Ishikawa (cell line): Measurements from ENCODE around the gene CLCF1.

Experiments used
- CEBPB ChIP-seq: IDR thresholded peaks from 2 replicates; pipeline ENCODE4 v1.6.1; 2012
- EGR1 ChIP-seq: IDR thresholded peaks from 2 replicates; pipeline ENCODE4 v1.6.1; 2012
- EP300 ChIP-seq: IDR thresholded peaks from 2 replicates; pipeline ENCODE4 v1.6.1; 2012; ENCODE audit warnings: borderline replicate concordance
- FOXM1 ChIP-seq: IDR thresholded peaks from 2 replicates; pipeline ENCODE4 v1.6.1; 2012; ENCODE audit warnings: low read depth, borderline replicate concordance
- RAD21 ChIP-seq: IDR thresholded peaks from 2 replicates; pipeline ENCODE4 v1.6.1; 2012; ENCODE audit warnings: low read depth
- TAF1 ChIP-seq: IDR thresholded peaks from 2 replicates; pipeline ENCODE4 v1.6.1; 2012; ENCODE audit warnings: low read depth, mild to moderate bottlenecking
- TEAD4 ChIP-seq: IDR thresholded peaks from 2 replicates; pipeline ENCODE4 v1.6.1; 2012
- YY1 ChIP-seq: IDR thresholded peaks from 2 replicates; pipeline ENCODE4 v1.6.1; 2012; ENCODE audit warnings: low read depth
- TF ChIP-seq, protein P1 (sequence below): IDR thresholded peaks from 2 replicates; pipeline ENCODE4 v1.6.1; 2012
- TF ChIP-seq, protein P2 (sequence below): IDR thresholded peaks from 2 replicates; pipeline ENCODE4 v1.6.1; 2012; ENCODE audit warnings: low read depth, mild to moderate bottlenecking

DNA sequence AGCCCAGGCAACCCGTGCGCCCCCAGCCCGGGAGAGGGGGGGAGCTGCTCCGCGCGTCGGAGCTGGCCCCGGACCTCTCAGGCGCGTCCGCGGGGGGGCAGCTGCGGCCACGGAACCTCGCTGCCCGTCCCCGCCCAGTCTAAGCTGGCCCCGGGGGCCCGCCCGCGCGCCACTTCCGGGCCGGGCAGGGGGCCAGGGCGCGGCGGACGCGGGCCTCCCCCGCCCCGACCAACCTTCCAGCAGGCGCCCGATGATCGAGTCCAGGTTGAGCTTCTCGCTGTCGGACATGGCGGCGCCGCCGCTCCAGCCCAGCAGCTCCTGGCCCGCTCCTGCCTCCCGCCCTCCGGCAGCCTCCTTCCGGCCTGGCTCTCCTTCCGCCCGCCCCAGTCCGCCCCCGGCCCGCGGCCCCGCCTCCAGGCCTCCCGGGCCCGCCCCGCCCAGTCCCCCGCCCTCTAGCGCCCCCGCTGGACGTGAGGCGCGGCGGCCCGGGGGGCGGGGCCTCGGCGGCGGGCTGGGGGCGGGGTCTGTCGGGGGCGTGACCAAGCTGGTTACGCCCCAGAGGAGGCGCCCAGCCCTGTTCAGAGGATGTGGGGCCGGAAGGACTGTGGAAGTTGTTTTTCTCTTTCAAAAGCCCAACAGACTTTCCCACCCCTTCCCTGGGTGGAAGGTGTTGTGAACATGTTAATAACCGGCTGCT lies 28.2 kb upstream of the CLCF1 start, which contains the start of gene PPP1CA:
- TF ChIP-seq FOXM1 (no peak), RAD21 (no peak; the same call in 1 of the 2 replicates), EP300 (no peak), YY1 (peak; percentile 80), TAF1 (peak; percentile 11; the same call in 1 of the 2 replicates), EGR1 (no peak), TEAD4 (no peak), CEBPB (no peak)
- TF ChIP-seq, protein P1, sequence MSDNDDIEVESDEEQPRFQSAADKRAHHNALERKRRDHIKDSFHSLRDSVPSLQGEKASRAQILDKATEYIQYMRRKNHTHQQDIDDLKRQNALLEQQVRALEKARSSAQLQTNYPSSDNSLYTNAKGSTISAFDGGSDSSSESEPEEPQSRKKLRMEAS, result peak; percentile 72; the same call in 1 of the 2 replicates
- TF ChIP-seq, protein P2, sequence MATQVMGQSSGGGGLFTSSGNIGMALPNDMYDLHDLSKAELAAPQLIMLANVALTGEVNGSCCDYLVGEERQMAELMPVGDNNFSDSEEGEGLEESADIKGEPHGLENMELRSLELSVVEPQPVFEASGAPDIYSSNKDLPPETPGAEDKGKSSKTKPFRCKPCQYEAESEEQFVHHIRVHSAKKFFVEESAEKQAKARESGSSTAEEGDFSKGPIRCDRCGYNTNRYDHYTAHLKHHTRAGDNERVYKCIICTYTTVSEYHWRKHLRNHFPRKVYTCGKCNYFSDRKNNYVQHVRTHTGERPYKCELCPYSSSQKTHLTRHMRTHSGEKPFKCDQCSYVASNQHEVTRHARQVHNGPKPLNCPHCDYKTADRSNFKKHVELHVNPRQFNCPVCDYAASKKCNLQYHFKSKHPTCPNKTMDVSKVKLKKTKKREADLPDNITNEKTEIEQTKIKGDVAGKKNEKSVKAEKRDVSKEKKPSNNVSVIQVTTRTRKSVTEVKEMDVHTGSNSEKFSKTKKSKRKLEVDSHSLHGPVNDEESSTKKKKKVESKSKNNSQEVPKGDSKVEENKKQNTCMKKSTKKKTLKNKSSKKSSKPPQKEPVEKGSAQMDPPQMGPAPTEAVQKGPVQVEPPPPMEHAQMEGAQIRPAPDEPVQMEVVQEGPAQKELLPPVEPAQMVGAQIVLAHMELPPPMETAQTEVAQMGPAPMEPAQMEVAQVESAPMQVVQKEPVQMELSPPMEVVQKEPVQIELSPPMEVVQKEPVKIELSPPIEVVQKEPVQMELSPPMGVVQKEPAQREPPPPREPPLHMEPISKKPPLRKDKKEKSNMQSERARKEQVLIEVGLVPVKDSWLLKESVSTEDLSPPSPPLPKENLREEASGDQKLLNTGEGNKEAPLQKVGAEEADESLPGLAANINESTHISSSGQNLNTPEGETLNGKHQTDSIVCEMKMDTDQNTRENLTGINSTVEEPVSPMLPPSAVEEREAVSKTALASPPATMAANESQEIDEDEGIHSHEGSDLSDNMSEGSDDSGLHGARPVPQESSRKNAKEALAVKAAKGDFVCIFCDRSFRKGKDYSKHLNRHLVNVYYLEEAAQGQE, result no peak
